ENCODE measurements around the gene CUX1.

- no peak for TF ChIP-seq YY1 (IDR thresholded peaks at IDR 0.05; ENCODE audit: insufficient read depth, insufficient read length)
- no peak for TF ChIP-seq ZNF274 (IDR thresholded peaks at IDR 0.05; ENCODE audit: low read depth, low read length)
- no peak for TF ChIP-seq SUZ12 (IDR thresholded peaks at IDR 0.05; ENCODE audit: extremely low read depth, insufficient read depth, insufficient read length)
Measured at GRCh38 chr7:102149416-102149815, 332.0 kb downstream of the CUX1 start.

Measured in NT2/D1 (cell line).